ENCODE results near the gene FOXJ3. TPM values are rescaled to one million over a fixed set of nuclear protein-coding genes. Genes with fewer than 3 reads are reported as not detected.

Gene FOXJ3
- total RNA-seq, 1 donor = 34.5 TPM

DNA sequence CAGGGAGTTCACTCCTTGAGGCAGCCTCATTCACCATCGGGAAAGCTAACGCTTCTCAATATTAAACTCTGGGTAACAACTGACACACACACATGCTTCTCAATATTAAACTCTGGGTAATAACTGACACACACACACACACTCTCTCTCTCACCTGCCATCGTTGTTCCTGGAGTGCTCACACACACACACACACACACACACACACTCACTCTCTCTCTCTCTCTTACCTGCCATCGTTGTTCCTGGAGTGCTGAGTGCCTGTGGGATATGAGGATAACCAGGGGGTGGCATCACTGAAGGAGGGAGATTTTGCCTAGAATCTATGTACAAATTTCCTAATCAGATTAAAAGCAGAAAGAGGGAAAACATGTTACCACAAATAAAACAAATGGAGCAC is 153.3 kb downstream of the FOXJ3 start:
- H3K4me3 ChIP-seq (ENCODE audit: low read depth, low read length) = no peak overlapping the region
- no peak for DNase-seq (ENCODE audit: low read depth)
- TF ChIP-seq, protein P1, sequence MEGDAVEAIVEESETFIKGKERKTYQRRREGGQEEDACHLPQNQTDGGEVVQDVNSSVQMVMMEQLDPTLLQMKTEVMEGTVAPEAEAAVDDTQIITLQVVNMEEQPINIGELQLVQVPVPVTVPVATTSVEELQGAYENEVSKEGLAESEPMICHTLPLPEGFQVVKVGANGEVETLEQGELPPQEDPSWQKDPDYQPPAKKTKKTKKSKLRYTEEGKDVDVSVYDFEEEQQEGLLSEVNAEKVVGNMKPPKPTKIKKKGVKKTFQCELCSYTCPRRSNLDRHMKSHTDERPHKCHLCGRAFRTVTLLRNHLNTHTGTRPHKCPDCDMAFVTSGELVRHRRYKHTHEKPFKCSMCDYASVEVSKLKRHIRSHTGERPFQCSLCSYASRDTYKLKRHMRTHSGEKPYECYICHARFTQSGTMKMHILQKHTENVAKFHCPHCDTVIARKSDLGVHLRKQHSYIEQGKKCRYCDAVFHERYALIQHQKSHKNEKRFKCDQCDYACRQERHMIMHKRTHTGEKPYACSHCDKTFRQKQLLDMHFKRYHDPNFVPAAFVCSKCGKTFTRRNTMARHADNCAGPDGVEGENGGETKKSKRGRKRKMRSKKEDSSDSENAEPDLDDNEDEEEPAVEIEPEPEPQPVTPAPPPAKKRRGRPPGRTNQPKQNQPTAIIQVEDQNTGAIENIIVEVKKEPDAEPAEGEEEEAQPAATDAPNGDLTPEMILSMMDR (IDR thresholded peaks at IDR 0.05; ENCODE audit: insufficient read depth, low read depth, low read length) = no peak

DNA sequence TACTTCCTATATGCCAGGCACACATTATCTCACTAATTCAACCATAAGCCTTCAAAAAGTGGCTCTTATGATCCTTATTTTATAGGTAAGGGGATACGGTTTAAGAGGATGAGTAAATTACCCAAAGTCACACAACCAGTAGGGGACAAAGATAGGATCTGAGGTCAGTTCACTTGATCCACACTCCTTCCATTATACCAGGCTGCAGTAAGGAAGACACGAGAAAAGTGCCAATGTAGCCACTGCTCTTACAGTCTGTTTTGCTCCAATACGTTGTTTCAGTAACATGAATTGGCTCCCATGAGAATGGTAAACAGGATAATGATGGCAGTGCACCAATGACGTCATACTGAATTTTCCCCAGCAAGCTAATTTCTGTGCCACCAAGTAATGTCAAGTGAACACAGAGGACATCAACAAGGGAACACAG is 155.1 kb downstream of the FOXJ3 start:
- H3K4me3 ChIP-seq (ENCODE audit: low read depth, low read length) = no peak overlapping the region
- TF ChIP-seq, protein P1 (IDR thresholded peaks at IDR 0.05; ENCODE audit: insufficient read depth, low read depth, low read length) = no peak
- no peak for DNase-seq (ENCODE audit: low read depth)

DNA sequence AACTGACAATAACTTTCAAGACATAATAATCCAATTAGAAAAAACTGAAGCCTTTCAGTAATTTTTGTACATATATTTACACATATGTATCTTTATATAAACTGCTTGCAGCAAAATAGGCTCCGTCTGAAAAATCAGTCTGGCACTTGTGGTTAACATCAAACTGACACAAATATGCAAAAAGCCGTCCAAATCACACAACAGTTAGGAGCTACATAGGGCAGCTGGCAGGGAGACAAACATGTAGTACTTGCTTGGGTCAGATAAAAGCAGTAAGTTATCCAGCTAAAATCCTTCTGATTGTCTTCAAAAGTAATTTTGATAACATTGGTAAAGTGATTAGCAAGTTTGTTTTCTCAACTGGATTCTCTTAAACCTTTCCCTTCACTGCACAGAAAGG is 155.8 kb downstream of the FOXJ3 start:
- TF ChIP-seq, protein P1 (IDR thresholded peaks at IDR 0.05; ENCODE audit: insufficient read depth, low read depth, low read length) = no peak
- no peak overlapping the region for H3K4me3 ChIP-seq (ENCODE audit: low read depth, low read length)
- peak; percentile 69 for DNase-seq (ENCODE audit: low read depth)

DNA sequence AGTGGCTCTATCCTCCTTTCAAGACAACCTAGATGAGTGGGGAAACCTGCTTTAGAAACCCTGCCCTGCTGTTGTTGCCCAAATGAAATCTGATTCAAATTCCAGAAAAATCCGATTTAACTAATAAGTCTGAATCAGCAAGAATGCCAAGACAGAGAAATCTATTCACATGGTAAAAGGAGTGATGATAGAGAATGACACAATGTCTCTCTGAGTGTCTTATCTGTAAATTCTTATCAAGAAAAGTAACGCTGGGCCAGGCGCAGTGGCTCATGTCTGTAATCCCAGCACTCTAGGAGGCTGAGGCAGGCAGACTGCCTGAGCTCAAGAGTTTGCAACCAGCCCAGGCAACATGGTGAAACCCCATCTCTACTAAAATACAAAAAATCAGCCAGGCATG is 156.8 kb downstream of the FOXJ3 start:
- peak; percentile 40 for DNase-seq (ENCODE audit: low read depth)
- TF ChIP-seq, protein P1 (IDR thresholded peaks at IDR 0.05; ENCODE audit: insufficient read depth, low read depth, low read length) = no peak
- H3K4me3 ChIP-seq (ENCODE audit: low read depth, low read length) = no peak overlapping the region

DNA sequence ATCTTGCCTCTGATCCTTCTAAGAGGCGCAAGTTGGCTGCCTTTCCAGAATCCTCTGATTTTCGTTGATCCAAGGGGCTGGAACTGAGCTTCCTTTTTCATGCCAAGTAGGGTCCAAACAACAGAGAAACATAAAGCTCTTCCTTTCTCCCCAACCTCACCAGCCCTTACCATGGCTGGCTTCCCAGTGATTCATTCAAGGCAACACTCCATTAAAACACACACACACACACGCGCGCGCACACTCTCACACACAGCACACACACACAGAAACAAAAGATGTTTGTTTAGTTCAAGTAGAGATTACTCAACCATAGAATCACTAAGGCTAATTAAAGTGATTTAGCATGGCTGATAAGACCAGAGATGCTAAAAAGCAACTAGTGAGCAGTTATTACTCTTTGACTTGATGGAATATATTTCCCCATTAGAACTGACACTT is 157.5 kb downstream of the FOXJ3 start:
- TF ChIP-seq, protein P1 (IDR thresholded peaks at IDR 0.05; ENCODE audit: insufficient read depth, low read depth, low read length) = no peak
- H3K4me3 ChIP-seq (ENCODE audit: low read depth, low read length) = no peak overlapping the region
- DNase-seq (ENCODE audit: low read depth) = peak; percentile 79

DNA sequence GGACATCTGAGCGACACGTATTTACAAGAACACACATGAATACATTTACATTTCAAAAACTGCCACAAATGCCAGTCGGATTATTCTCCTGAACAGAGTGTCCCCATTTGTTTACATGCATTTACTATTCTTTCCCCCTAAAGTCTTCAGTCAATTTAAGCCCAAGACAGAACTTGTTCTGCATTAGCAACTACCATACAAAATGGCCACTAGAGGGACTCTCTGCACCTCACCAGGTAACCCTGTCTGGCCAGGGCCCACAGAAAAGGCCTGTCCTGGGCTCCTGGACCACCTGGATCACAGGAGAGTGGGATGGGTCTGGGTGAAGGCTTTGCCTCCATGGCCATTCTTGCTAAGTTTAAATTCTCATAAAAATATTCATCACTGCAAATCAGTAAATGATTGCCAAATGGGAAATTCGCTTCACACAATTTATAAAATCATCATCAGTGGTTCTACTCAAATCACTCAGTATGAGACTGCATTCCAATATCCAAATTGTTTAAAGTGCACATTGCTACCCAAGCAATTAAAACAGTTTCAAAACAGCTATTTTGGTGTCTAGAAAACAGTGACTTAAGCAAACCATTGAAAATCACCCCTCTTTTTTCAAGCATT is 158.0 kb downstream of the FOXJ3 start:
- TF ChIP-seq, protein P1 (IDR thresholded peaks at IDR 0.05; ENCODE audit: insufficient read depth, low read depth, low read length) = peak; percentile 80
- no peak overlapping the region for H3K4me3 ChIP-seq (ENCODE audit: low read depth, low read length)
- DNase-seq (ENCODE audit: low read depth) = peak; percentile 62

Data from fibroblast of villous mesenchyme (primary cell).